C4-2B (cell line): ENCODE measurements around the gene GPR162.

ENCODE experiments used
- ZFX ChIP-seq: fragments of 450-650 bp; IDR thresholded peaks from 2 replicates; pipeline ENCODE4 v1.6.1; 2017
- TF ChIP-seq, protein P1 (sequence below): fragments of 450-650 bp; conservative IDR thresholded peaks from 2 replicates; pipeline ENCODE4 v1.5.1; 2017; ENCODE audit warnings: mild to moderate bottlenecking

DNA sequence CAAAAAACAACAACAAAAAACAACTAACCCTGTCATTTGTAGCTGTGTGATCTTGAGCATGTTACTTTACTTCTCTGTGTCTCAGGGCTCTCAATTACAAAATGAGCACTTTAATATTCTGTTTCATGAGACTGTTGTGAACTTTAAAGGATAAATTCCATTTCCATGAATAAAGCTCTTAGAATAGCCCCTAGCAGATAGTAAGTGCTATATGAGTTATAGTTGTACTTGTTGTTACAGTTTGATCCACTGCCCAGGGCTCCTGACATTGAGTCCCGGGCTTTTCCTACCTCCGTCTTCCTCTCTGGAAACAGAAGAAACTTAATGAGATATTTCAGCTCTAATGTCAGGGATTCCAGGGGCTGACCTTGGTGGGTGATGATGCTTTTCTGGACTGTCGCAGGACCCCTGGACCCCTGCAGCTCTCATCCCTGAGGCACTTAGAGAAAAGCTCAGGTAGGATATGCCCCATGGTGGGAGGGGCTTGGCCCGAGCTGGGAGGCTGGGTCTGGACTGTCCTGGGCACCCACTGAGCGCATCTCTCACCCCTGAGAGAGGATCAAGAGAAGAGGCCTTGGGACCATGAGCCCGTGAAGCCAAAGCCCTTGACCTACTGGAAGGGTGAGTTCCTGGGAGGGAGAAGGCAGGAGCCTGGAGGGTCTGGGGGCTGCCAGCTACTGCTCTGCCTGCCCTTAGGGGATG lies 11.7 kb downstream of the GPR162 start:
- TF ChIP-seq, protein P1, sequence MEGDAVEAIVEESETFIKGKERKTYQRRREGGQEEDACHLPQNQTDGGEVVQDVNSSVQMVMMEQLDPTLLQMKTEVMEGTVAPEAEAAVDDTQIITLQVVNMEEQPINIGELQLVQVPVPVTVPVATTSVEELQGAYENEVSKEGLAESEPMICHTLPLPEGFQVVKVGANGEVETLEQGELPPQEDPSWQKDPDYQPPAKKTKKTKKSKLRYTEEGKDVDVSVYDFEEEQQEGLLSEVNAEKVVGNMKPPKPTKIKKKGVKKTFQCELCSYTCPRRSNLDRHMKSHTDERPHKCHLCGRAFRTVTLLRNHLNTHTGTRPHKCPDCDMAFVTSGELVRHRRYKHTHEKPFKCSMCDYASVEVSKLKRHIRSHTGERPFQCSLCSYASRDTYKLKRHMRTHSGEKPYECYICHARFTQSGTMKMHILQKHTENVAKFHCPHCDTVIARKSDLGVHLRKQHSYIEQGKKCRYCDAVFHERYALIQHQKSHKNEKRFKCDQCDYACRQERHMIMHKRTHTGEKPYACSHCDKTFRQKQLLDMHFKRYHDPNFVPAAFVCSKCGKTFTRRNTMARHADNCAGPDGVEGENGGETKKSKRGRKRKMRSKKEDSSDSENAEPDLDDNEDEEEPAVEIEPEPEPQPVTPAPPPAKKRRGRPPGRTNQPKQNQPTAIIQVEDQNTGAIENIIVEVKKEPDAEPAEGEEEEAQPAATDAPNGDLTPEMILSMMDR, result no peak
- no peak for TF ChIP-seq ZFX
